ENCODE measurements around the gene SSRP1.

- TF ChIP-seq CEBPB (IDR thresholded peaks at IDR 0.05; ENCODE audit: low read depth, low read length) (no peak), RCOR1 (IDR thresholded peaks at IDR 0.05; ENCODE audit: insufficient replicate concordance, low read length) (no peak), CTCF (conservative IDR thresholded peaks at IDR 0.05; ENCODE audit: low read depth, low read length) (no peak), MAZ (IDR thresholded peaks at IDR 0.05; ENCODE audit: borderline replicate concordance, low read depth, low read length) (no peak; the same call in 1 of the 2 replicates), SMC3 (IDR thresholded peaks at IDR 0.05; ENCODE audit: low read depth, low read length) (no peak), MAFK (IDR thresholded peaks at IDR 0.05; ENCODE audit: low read depth, low read length) (no peak), RAD21 (IDR thresholded peaks at IDR 0.05; ENCODE audit: low read length) (no peak), POLR2A (IDR thresholded peaks at IDR 0.05; ENCODE audit: low read depth, low read length) (peak; percentile 66; the same call in 1 of the 2 replicates), MXI1 (IDR thresholded peaks at IDR 0.05; ENCODE audit: borderline replicate concordance, low read depth, low read length) (peak; percentile 69; the same call in 1 of the 2 replicates), CHD1 (IDR thresholded peaks at IDR 0.05; ENCODE audit: low read depth, low read length) (no peak)
- TF ChIP-seq, protein P1, sequence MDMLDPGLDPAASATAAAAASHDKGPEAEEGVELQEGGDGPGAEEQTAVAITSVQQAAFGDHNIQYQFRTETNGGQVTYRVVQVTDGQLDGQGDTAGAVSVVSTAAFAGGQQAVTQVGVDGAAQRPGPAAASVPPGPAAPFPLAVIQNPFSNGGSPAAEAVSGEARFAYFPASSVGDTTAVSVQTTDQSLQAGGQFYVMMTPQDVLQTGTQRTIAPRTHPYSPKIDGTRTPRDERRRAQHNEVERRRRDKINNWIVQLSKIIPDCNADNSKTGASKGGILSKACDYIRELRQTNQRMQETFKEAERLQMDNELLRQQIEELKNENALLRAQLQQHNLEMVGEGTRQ (IDR thresholded peaks at IDR 0.05; ENCODE audit: low read depth, low read length): no peak
Measured at GRCh38 chr11:57335343-57336110, at the start of gene SSRP1.
